CD4-positive, alpha-beta T cell (primary cell): ENCODE results near the gene RNF144A. TPM values are rescaled to one million over a fixed set of nuclear protein-coding genes. Genes with fewer than 3 reads are reported as not detected.

Experiments
- ATAC-seq: fragments of 200-7000 bp; cut with Tn5 transposase; one replicate; pipeline ENCODE4 v1.10.0; 2022; ENCODE audit warnings: mild to moderate bottlenecking; ENCODE audit not compliant: poor library complexity
- CTCF ChIA-PET: fragments of 350-600 bp; sonication (Branson Sonifier 250); formaldehyde crosslinking; loops from one replicate; lab custom pipeline; 2021; ENCODE audit warnings: antibody characterized with exemption, inconsistent platforms; lab: Charles Lee
- POLR2A ChIA-PET: fragments of 350-600 bp; sonication (Branson Sonifier 250); formaldehyde crosslinking; loops from one replicate; lab custom pipeline; 2021; ENCODE audit warnings: antibody characterized with exemption, inconsistent platforms; lab: Charles Lee
- DNase-seq, 14 experiments: peaks; one replicate each; pipeline ENCODE4 v3.0.0-alpha.2; 2013 to 2020; ENCODE audit warnings: mixed read lengths in 2 of 14
- H3K27ac ChIP-seq, 2 donors: one replicate each; pipeline versions ENCODE4 v1.5.1 to v1.7.0; 2013; ENCODE audit warnings: low read length in 2 of 2, low read depth in 1 of 2, mild to moderate bottlenecking in 1 of 2
- H3K27me3 ChIP-seq, 2 experiments: 1 replicate in 1 of 2; 2 replicates in 1 of 2; pipeline versions ENCODE4 v1.6.1 to v1.7.0; 2013; ENCODE audit warnings: low read length in 2 of 2, control low read depth in 1 of 2, mild to moderate bottlenecking in 1 of 2, moderate library complexity in 1 of 2; ENCODE audit not compliant: insufficient read depth in 2 of 2, control insufficient read depth in 1 of 2
- H3K36me3 ChIP-seq: one replicate; pipeline ENCODE4 v1.6.1; 2013; ENCODE audit warnings: low read length, control low read depth; ENCODE audit not compliant: insufficient read depth
- H3K4me1 ChIP-seq: one replicate; pipeline ENCODE4 v1.6.1; 2013; ENCODE audit warnings: low read length, control low read depth; ENCODE audit not compliant: insufficient read depth
- H3K4me3 ChIP-seq: one replicate; pipeline ENCODE4 v1.5.1; 2013; ENCODE audit warnings: mild to moderate bottlenecking, low read length, moderate library complexity
- H3K9me3 ChIP-seq, 2 experiments: 1 replicate in 1 of 2; 2 replicates in 1 of 2; pipeline versions ENCODE4 v1.6.1 to v1.7.0; 2013; ENCODE audit warnings: low read length in 2 of 2, mild to moderate bottlenecking in 2 of 2, control low read depth in 1 of 2, moderate library complexity in 1 of 2; ENCODE audit not compliant: control insufficient read depth in 1 of 2, insufficient read depth in 1 of 2
- H3K27ac Mint-ChIP-seq: one replicate; pipeline ENCODE4 v1.8.0; 2020; ENCODE audit warnings: mixed read lengths
- H3K27me3 Mint-ChIP-seq: one replicate; pipeline ENCODE4 v1.8.0; 2021; ENCODE audit warnings: mixed read lengths
- H3K36me3 Mint-ChIP-seq: one replicate; pipeline ENCODE4 v1.8.0; 2021; ENCODE audit warnings: low read depth, mixed read lengths
- H3K4me1 Mint-ChIP-seq: one replicate; pipeline ENCODE4 v1.8.0; 2021; ENCODE audit warnings: low read depth, mixed read lengths
- H3K4me3 Mint-ChIP-seq: one replicate; pipeline ENCODE4 v1.8.0; 2020; ENCODE audit warnings: mild to moderate bottlenecking, mixed read lengths
- H3K9me3 Mint-ChIP-seq: one replicate; pipeline ENCODE4 v1.8.0; 2020; ENCODE audit warnings: mixed read lengths
- CTCF ChIP-seq: fragments of 200-600 bp; IDR thresholded peaks from one replicate; pipeline ENCODE4 v1.8.0; 2022; ENCODE audit warnings: antibody characterized with exemption, mild to moderate bottlenecking
- intact Hi-C, 2 experiments: fragments of 100-400 bp; cut with DNase I in 1 of 2; cut with micrococcal nuclease in 1 of 2; formaldehyde crosslinking; loops; one replicate each; pipeline versions ENCODE4 v1.15.1 to v1.9.0; 2023 to 2025; cut with DNase I, micrococcal nuclease
- total RNA-seq, 174 experiments: library from RNA in 2 of 174; stranded (reverse) in 2 of 174; gene quantifications; one replicate each; pipeline ENCODE4 v1.2.3 and lab custom pipeline; 2021 to 2026

RNF144A gene
- total RNA-seq, 2 experiments from 2014 or later: 39.0 to 40.1 TPM

GRCh38 chr2:7016601-7017211, 99.5 kb downstream of the RNF144A start:
- ATAC-seq (no peak), DNase-seq (no peak)
- peaks cover 74% of the 10 kb centered on the region for H3K36me3 Mint-ChIP-seq
- TF ChIP-seq CTCF: no peak
- no peaks in the 10 kb centered on the region for H3K9me3 Mint-ChIP-seq
- no peak overlapping the region for H3K4me3 ChIP-seq
- no peak overlapping the region for H3K27ac ChIP-seq
- H3K4me1 Mint-ChIP-seq: peaks cover 34% of the 10 kb centered on the region
- no peaks in the 10 kb centered on the region for H3K9me3 ChIP-seq
- H3K4me3 Mint-ChIP-seq: no peak overlapping the region
- H3K27me3 ChIP-seq: no peaks in the 10 kb centered on the region
- peaks cover 43% of the 10 kb centered on the region for H3K36me3 ChIP-seq
- no peak overlapping the region for H3K27ac Mint-ChIP-seq
- ChIA-PET CTCF (interaction anchor here (3.4 kb wide), 1 partner anchor 119 kb away, joined by 18 read pairs; no protein-coding TSS in a partner anchor), POLR2A (no interaction called here)
- intact Hi-C loops: no loop called here
- H3K4me1 ChIP-seq: peaks cover 5% of the 10 kb centered on the region
- no peaks in the 10 kb centered on the region for H3K27me3 Mint-ChIP-seq

GRCh38 chr2:7017671-7018281, 100.6 kb downstream of the RNF144A start:
- H3K27ac ChIP-seq: no peak overlapping the region
- CTCF ChIA-PET: no interaction called here
- H3K36me3 ChIP-seq: peaks cover 52% of the 10 kb centered on the region
- intact Hi-C loops: no loop called here
- peaks cover 5% of the 10 kb centered on the region for H3K4me1 ChIP-seq
- Mint-ChIP-seq H3K27me3 (no peaks in the 10 kb centered on the region), H3K9me3 (no peaks in the 10 kb centered on the region), H3K27ac (no peak overlapping the region), H3K36me3 (peaks cover 85% of the 10 kb centered on the region), H3K4me1 (peaks cover 23% of the 10 kb centered on the region), H3K4me3 (no peak overlapping the region)
- H3K27me3 ChIP-seq: no peaks in the 10 kb centered on the region
- no peak overlapping the region for H3K4me3 ChIP-seq
- no peak for ATAC-seq
- no peaks in the 10 kb centered on the region for H3K9me3 ChIP-seq
- no peak for DNase-seq
- TF ChIP-seq CTCF: no peak
- POLR2A ChIA-PET: interaction anchor here (1.0 kb wide), 1 partner anchor 99 kb away, joined by 3 read pairs; no protein-coding TSS in a partner anchor

GRCh38 chr2:7018282-7018701, 101.1 kb downstream of the RNF144A start:
- peaks cover 5% of the 10 kb centered on the region for H3K4me1 ChIP-seq

More at GRCh38 chr2:7018282-7018701, 101.1 kb downstream of the RNF144A start:
- Histone ChIP-seq H3K27ac (no peak overlapping the region), H3K9me3 (no peaks in the 10 kb centered on the region), H3K27me3 (no peaks in the 10 kb centered on the region), H3K36me3 (peaks cover 56% of the 10 kb centered on the region), H3K4me3 (no peak overlapping the region)
- Mint-ChIP-seq H3K9me3 (no peaks in the 10 kb centered on the region), H3K4me1 (peaks cover 18% of the 10 kb centered on the region), H3K27ac (no peak overlapping the region), H3K36me3 (peaks cover 90% of the 10 kb centered on the region), H3K27me3 (no peaks in the 10 kb centered on the region), H3K4me3 (no peak overlapping the region)
- intact Hi-C loops: no loop called here
- ChIA-PET CTCF (no interaction called here), POLR2A (interaction anchor here (1.0 kb wide), 1 partner anchor 100 kb away, joined by 3 read pairs; no protein-coding TSS in a partner anchor)
- ATAC-seq: no peak
- no peak for TF ChIP-seq CTCF
- no peak for DNase-seq
